ENCODE results near the gene TOP1. TPM values are rescaled to one million over a fixed set of nuclear protein-coding genes. Genes with fewer than 3 reads are reported as not detected.

The TOP1 gene
- 78.9 and 80.9 TPM in 2 replicates for total RNA-seq

GRCh38 chr20:41028359-41029149 lies at the start of gene TOP1:
Gene TOP1 (plus strand): TSS chr20:41028822. CDS start chr20:41029068, 246 bp downstream.
- intact Hi-C loops (cut with micrococcal nuclease), result loop anchor here (1.0 to 2.0 kb wide), 7 partner anchors 20 to 288 kb away; partner anchors contain the start of genes PLCG1 and ZHX3

GRCh38 chr20:40979247-40979646 lies 49.4 kb upstream of the TOP1 start:
- intact Hi-C loops (cut with micrococcal nuclease), result no loop called here

- intact Hi-C loops (cut with micrococcal nuclease), result no loop called here
Measured at GRCh38 chr20:40980106-40980827, 48.4 kb upstream of the TOP1 start.

DNA sequence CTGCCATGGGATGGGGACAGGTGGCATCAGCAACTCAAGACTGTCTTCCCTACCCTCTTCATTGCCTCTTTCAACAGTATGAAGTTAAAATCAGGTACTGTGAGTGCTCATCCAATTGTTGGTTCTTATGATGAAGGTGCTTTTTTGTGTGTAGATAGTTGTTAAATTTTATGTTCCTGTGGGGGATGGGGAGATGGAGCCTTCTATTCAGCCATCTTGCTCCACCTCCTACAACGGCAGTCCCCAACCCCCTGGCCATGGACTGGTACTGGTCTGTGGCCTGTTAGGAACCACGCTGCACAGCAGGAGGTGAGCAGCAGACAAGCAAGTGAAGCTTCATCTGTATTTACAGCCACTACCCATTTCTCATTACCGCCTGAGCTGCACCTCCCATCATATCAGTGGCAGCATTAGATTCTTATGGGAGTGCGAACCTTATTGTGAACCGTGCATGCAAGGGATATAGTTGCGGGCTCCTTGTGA lies 47.8 kb upstream of the TOP1 start:
- intact Hi-C loops (cut with micrococcal nuclease), result no loop called here

DNA sequence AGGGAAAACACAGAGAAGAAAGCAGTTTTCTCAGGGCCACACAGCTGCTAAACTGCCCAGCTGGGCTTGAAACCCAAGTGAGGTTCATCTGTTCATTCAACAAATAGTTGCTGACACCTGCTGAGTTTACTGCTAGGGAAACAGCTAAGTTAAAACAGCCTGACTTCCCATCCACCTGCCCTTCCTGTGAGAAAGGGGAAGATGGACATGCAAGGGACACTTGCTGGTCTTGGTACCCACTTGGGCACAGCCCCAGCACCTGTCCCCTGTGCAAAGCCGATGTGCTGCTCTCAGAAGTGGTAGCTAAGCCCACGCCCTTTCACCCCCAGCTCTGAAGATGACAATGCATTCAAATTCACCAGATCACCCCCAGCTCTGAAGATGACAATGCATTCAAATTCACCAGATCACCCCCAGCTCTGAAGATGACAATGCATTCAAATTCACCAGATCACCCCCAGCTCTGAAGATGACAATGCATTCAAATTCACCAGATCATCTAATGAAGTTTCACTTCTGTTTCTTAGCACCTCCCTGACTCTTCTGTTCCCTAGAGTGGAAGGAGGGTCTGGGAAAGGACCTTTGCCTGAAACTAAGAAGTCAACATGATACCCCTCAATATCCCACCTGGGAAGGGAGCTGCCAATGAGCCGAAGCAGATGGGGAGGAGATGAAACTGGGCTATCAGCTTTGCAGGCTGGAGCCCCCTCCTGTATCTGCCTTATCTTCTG lies 46.0 kb upstream of the TOP1 start:
- intact Hi-C loops (cut with micrococcal nuclease), result no loop called here

DNA sequence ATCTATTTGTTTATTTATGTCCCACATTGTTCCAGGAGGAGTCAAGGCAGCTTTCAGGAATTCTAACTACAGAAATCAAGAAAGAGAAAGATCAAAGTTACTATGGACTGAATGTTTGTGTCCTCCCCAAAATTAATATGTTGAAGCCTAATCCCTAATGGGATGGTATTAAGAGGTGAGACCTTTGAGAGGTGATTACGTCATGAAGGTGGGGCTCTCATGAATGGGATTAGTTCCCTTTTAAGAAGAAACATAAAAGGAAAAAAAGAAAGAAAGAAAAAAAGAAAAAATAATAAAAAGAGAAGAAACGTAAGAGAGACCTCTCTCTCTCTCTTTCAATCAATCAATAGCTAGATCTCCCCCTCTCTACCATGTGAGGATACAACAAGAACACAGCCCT lies 44.7 kb upstream of the TOP1 start:
- intact Hi-C loops (cut with micrococcal nuclease), result no loop called here

DNA sequence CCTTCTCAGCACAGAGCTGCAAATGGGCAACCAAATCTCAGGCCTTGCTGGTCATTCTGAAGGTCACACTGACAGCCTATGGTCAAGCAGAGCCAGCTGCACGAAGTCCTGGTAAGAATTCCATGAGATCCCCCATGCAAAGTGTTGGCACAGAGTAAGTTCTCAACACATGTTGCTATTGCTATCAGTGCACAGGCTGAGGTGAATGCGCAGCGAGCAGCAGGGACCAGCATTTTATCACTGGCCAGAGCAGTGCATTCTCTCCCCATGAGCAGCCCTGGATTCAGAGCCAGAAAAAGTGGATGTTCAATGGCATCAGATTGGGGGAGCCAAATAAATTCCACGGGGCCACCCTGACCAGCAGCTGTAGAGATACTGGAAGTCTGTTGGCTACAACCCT lies 44.1 kb upstream of the TOP1 start:
- intact Hi-C loops (cut with micrococcal nuclease), result no loop called here

DNA sequence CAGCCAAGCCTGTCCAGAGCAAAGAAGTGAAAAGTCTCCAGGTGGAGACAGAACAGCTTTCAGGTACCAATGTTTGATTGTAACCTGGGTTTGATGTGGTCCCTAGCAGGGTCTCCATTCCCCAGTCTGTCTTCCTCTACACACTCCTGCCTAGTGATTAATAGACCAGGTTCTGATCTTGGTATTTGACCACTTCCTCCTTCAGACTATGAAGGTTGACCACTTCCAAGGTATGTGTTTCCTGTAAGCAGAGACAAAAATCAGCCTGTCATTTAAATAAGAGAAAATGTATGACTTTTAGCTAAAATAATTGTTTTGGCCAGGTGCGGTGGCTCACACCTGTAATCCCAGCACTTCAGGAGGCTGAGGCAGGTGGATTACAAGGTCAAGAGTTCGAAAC lies 41.8 kb upstream of the TOP1 start:
- intact Hi-C loops (cut with micrococcal nuclease), result no loop called here

GRCh38 chr20:40990542-40991120 lies 38.0 kb upstream of the TOP1 start:
- intact Hi-C loops (cut with micrococcal nuclease), result loop anchor here (1.0 to 2.0 kb wide), 5 partner anchors 13 to 105 kb away; partner anchors contain the start of gene TOP1

DNA sequence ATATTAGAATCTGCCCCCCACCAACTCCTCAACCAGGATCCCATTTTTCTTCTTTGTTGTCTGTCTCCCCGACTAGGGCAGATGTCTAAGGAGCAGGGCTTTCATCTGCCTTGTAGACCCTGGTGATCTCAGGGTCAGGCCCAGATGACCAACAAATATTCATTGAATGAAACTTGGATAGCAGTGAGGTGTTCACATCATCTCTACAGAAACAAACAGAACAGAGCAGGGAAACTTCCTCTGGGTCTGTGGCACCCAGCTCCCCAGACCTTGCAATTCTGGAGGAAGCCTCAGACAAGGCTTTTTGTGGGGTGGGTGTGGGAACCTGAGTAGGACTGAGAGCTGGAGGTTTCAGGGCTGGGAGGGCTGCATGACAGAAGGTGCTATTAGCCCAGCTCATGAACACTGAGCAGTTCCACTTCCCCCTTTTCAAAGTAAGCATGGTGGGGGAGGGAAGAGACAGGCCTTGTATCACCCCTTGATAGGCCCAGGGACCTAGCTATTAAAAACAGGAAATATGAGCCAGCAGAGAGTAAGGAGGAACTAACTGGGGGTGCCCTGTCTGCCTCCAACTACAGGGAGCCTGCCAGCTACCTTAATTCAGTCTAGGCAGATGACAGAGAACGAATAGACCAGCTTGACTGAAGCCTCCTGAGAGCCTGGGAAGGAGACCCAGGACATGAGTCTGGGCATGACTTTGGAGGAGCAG lies 37.3 kb upstream of the TOP1 start:
- intact Hi-C loops (cut with micrococcal nuclease), result loop anchor here (1.0 to 2.0 kb wide), 3 partner anchors 12 to 87 kb away; no protein-coding TSS in a partner anchor

DNA sequence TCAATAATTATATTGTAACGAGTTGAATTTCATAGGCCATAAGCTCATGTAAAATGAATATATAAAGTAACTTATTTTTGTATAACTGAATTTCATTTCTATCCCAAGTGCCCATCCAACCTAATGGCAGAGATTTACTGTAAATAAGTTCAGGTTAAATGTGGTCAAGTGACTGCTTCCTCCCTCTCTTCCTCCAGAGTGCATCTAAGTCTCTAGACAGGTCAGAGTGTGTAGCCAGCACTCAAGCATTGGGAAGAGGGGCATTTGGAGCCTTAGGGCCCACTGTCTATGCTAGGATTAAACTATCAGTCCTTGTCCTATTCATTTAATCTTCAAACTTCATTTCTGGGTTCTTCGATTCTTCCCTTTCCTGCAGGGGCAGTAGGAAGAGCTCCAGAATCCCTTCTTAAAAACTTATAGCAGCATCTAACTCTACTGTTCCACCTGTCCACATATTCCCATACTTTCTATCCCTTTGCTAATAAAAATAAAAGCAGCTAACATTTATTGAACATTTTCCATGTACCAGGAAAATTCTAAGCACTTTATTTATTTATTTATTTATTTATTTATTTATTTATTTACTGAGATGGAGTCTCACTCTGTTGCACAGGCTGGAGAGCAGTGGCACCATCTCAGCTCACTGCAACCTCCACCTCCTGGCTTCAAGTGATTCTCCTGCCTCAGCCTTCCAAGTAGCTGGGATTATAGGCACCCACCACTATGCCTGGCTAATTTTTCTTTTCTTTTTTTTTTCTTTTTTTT lies 36.1 kb upstream of the TOP1 start:
- intact Hi-C loops (cut with micrococcal nuclease), result no loop called here

GRCh38 chr20:40993794-40994540 lies 34.7 kb upstream of the TOP1 start:
- intact Hi-C loops (cut with micrococcal nuclease), result no loop called here

GRCh38 chr20:40996326-40996725 lies 32.3 kb upstream of the TOP1 start:
- intact Hi-C loops (cut with micrococcal nuclease), result no loop called here

DNA sequence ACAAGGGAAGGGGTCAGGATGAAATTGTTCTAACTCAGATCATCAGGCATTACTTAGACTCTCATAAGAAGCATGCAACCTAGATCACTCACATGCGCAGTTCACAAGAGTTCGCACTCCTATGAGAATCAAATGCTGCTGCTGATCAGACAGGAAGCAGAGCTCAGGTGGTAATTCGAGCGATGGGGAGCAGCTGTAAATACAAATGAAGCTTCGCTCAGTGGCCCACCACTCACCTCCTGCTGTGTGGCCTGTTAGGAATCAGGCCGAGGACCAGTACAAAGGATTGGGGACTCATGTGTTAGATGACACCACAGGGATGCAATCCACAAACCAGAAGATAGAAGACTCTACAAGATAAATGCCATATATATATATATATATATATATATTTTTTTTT lies 31.5 kb upstream of the TOP1 start:
- intact Hi-C loops (cut with micrococcal nuclease), result no loop called here

DNA sequence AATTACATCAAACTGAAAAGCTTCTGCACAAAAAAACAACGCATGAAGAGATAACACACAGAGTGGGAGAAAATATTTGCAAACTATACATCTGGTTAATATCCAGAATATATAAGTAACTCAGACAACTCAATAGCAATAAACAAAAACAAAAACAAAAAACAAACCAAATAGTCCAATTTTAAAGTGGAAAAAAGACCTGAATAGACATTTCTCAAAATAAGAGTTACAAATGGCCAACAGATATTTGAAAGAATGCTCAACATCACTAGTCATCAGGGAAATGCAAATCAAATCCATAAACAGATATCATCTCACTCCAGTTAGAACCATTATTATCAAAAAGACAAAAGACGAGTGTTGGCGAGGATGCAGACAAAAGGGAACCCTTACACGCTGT lies 28.8 kb upstream of the TOP1 start:
- intact Hi-C loops (cut with micrococcal nuclease), result no loop called here

DNA sequence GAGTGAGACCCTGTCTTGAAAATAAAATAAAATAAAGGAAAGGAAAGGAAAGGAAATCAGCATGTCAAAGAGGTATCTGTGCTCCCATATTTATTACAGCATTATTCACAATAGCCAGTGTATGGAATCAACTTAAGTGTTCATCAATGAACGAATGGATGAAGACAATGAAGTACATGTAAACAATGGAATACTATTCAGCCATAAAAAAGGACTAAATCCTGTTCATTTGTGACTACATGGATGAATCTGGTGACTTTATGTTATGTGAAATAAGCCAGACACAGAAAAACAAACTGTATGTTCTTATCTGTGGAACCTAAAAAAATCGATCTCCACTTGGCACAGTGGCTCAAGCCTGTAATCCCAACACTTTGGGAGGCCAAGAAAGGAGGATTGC lies 28.0 kb upstream of the TOP1 start:
- intact Hi-C loops (cut with micrococcal nuclease), result no loop called here

- intact Hi-C loops (cut with micrococcal nuclease), result no loop called here
Measured at GRCh38 chr20:41001497-41001896, 27.1 kb upstream of the TOP1 start.

GRCh38 chr20:41002842-41003142 lies 25.8 kb upstream of the TOP1 start:
- intact Hi-C loops (cut with micrococcal nuclease), result loop anchor here (1.0 kb wide), 4 partner anchors 11 to 155 kb away; partner anchors contain the start of gene TOP1
